ENCODE results near the gene AURKB. TPM values are rescaled to one million over a fixed set of nuclear protein-coding genes. Genes with fewer than 3 reads are reported as not detected.

AURKB gene
- polyA plus RNA-seq, 1 donor (not counting 4 experiments of a cell fraction or from before 2014, with no cell fraction given), result 12.6 TPM

- Histone ChIP-seq H3K27ac (ENCODE audit: control insufficient read depth, insufficient read depth, low read length) (no peak overlapping the region), H3K4me3 (ENCODE audit: control insufficient read depth in 2 of 3, extremely low read depth in 1 of 3, insufficient read depth in 2 of 3, low read depth in 1 of 3, low read length in 3 of 3) (no peak overlapping the region), H4K20me1 (ENCODE audit: control insufficient read depth, extremely low read depth, insufficient read depth, low read length) (no peaks in the 10 kb centered on the region), H3K79me2 (ENCODE audit: control insufficient read depth, insufficient read depth, low read length) (peaks cover 21% of the 10 kb centered on the region), H3K9ac (ENCODE audit: control insufficient read depth, extremely low read depth, insufficient read depth, low read length) (no peak overlapping the region), H3K9me3 (ENCODE audit: control insufficient read depth, low read depth, low read length) (no peaks in the 10 kb centered on the region), H3K9me1 (ENCODE audit: control insufficient read depth, extremely low read depth, insufficient read depth, low read length) (no peaks in the 10 kb centered on the region), H3K36me3 (ENCODE audit: control insufficient read depth in 2 of 2, extremely low read depth in 1 of 2, insufficient read depth in 2 of 2, low read length in 2 of 2) (peaks cover 23 to 26% of the 10 kb centered on the region in 2 experiments), H3K4me2 (ENCODE audit: control insufficient read depth, extremely low read depth, insufficient read depth, low read depth, low read length) (no peak overlapping the region), H3K4me1 (ENCODE audit: control insufficient read depth, extremely low read depth, insufficient read depth, low read length) (peaks cover 1% of the 10 kb centered on the region), H3K27me3 (ENCODE audit: control insufficient read depth, extremely low read depth, insufficient read depth, low read length) (no peaks in the 10 kb centered on the region), H2AFZ (ENCODE audit: control insufficient read depth, low read length) (no peak overlapping the region)
- no peak for DNase-seq (ENCODE audit: low read depth, low spot score)
- FAIRE-seq, result no peak
- dilution Hi-C loops (cut with MboI; ENCODE audit: extremely low pct_ligation_motif_present, low sequenced_read_pairs), result no loop called here
- peak in 2 of 3 experiments; percentile 7 to 21 for TF ChIP-seq CTCF (optimal IDR thresholded peaks at IDR 0.05 in 1 of 3, IDR thresholded peaks at IDR 0.05 in 1 of 3, conservative IDR thresholded peaks at IDR 0.05 in 1 of 3; ENCODE audit: extremely low read depth in 1 of 3, insufficient read depth in 2 of 3, low read length in 3 of 3)
- TF ChIP-seq EZH2 (IDR thresholded peaks at IDR 0.05; ENCODE audit: low read length), result no peak
Measured at GRCh38 chr17:8255499-8255898, 45.1 kb upstream of the AURKB start.

- Histone ChIP-seq H3K36me3 (ENCODE audit: control insufficient read depth in 2 of 2, extremely low read depth in 1 of 2, insufficient read depth in 2 of 2, low read length in 2 of 2) (peaks cover 23 to 26% of the 10 kb centered on the region in 2 experiments), H4K20me1 (ENCODE audit: control insufficient read depth, extremely low read depth, insufficient read depth, low read length) (no peaks in the 10 kb centered on the region), H3K9ac (ENCODE audit: control insufficient read depth, extremely low read depth, insufficient read depth, low read length) (no peak overlapping the region), H3K9me3 (ENCODE audit: control insufficient read depth, low read depth, low read length) (no peaks in the 10 kb centered on the region), H3K4me2 (ENCODE audit: control insufficient read depth, extremely low read depth, insufficient read depth, low read depth, low read length) (no peak overlapping the region), H3K27ac (ENCODE audit: control insufficient read depth, insufficient read depth, low read length) (no peak overlapping the region), H3K4me3 (ENCODE audit: control insufficient read depth in 2 of 3, extremely low read depth in 1 of 3, insufficient read depth in 2 of 3, low read depth in 1 of 3, low read length in 3 of 3) (no peak overlapping the region), H3K27me3 (ENCODE audit: control insufficient read depth, extremely low read depth, insufficient read depth, low read length) (no peaks in the 10 kb centered on the region), H3K4me1 (ENCODE audit: control insufficient read depth, extremely low read depth, insufficient read depth, low read length) (peaks cover 8% of the 10 kb centered on the region), H2AFZ (ENCODE audit: control insufficient read depth, low read length) (no peak overlapping the region), H3K9me1 (ENCODE audit: control insufficient read depth, extremely low read depth, insufficient read depth, low read length) (no peaks in the 10 kb centered on the region), H3K79me2 (ENCODE audit: control insufficient read depth, insufficient read depth, low read length) (peaks cover 27% of the 10 kb centered on the region)
- DNase-seq (ENCODE audit: low read depth, low spot score), result no peak
- FAIRE-seq, result no peak
- dilution Hi-C loops (cut with MboI; ENCODE audit: extremely low pct_ligation_motif_present, low sequenced_read_pairs), result no loop called here
- no peak for TF ChIP-seq EZH2 (IDR thresholded peaks at IDR 0.05; ENCODE audit: low read length)
- TF ChIP-seq CTCF (optimal IDR thresholded peaks at IDR 0.05 in 1 of 3, IDR thresholded peaks at IDR 0.05 in 1 of 3, conservative IDR thresholded peaks at IDR 0.05 in 1 of 3; ENCODE audit: extremely low read depth in 1 of 3, insufficient read depth in 2 of 3, low read length in 3 of 3), result no peak
Measured at GRCh38 chr17:8254881-8255280, 44.5 kb upstream of the AURKB start.

All from keratinocyte (primary cell).